KMS-11 (cell line): ENCODE results near the gene APOA4.

Experiments used
- H2AFZ ChIP-seq: fragments of 200-600 bp; sonication (generic); 2 replicates; pipeline ENCODE4 v1.6.1; 2016; ENCODE audit warnings: antibody characterized with exemption, mixed run types, low read depth
- H3K27ac ChIP-seq: fragments of 200-600 bp; sonication (generic); 2 replicates; pipeline ENCODE4 v1.6.1; 2016; ENCODE audit warnings: mild to moderate bottlenecking, mixed run types
- H3K27me3 ChIP-seq: fragments of 200-600 bp; sonication (generic); 2 replicates; pipeline ENCODE4 v1.6.1; 2017; ENCODE audit warnings: mild to moderate bottlenecking, low read depth, mixed run types, moderate library complexity; ENCODE audit not compliant: insufficient read depth
- H3K36me3 ChIP-seq: fragments of 200-600 bp; sonication (generic); 2 replicates; pipeline ENCODE4 v1.6.1; 2017; ENCODE audit warnings: mild to moderate bottlenecking, mixed run types; ENCODE audit not compliant: insufficient read depth
- H3K4me1 ChIP-seq: fragments of 200-600 bp; sonication (generic); 2 replicates; pipeline ENCODE4 v1.6.1; 2016; ENCODE audit warnings: mild to moderate bottlenecking, low read depth, mixed run types; ENCODE audit not compliant: poor library complexity, severe bottlenecking
- H3K4me2 ChIP-seq: fragments of 200-600 bp; sonication (generic); 2 replicates; pipeline ENCODE4 v1.7.0; 2016; ENCODE audit warnings: mild to moderate bottlenecking, mixed run types
- H3K4me3 ChIP-seq: fragments of 200-600 bp; sonication (generic); IDR thresholded peaks from 2 replicates; pipeline ENCODE4 v1.6.1; 2017; ENCODE audit warnings: low read depth, low read length, mixed read lengths; ENCODE audit not compliant: insufficient read depth
- H3K79me2 ChIP-seq: fragments of 200-600 bp; sonication (generic); 2 replicates; pipeline ENCODE4 v1.6.1; 2016; ENCODE audit warnings: low read depth, mixed run types; ENCODE audit not compliant: insufficient read depth
- H3K9ac ChIP-seq: fragments of 200-600 bp; sonication (generic); 2 replicates; pipeline ENCODE4 v1.6.1; 2016; ENCODE audit warnings: mild to moderate bottlenecking, mixed run types
- H4K20me1 ChIP-seq: fragments of 200-600 bp; sonication (generic); 2 replicates; pipeline ENCODE4 v1.6.1; 2016; ENCODE audit warnings: mild to moderate bottlenecking, mixed run types; ENCODE audit not compliant: insufficient read depth
- CTCF ChIP-seq: fragments of 200-600 bp; sonication (generic); conservative IDR thresholded peaks from 2 replicates; pipeline ENCODE4 v1.6.1; 2017; ENCODE audit warnings: low read depth, mild to moderate bottlenecking, antibody characterized with exemption, low read length, moderate library complexity, mixed read lengths

APOA4 gene

GRCh38 chr11:116833491-116833815, 10.3 kb upstream of the APOA4 start:
- Histone ChIP-seq H2AFZ (no peak overlapping the region), H3K4me2 (no peak overlapping the region), H3K4me3 (no peak overlapping the region), H3K4me1 (peaks cover 2% of the 10 kb centered on the region), H3K79me2 (no peaks in the 10 kb centered on the region), H3K27me3 (no peaks in the 10 kb centered on the region), H4K20me1 (no peaks in the 10 kb centered on the region), H3K9ac (no peak overlapping the region), H3K27ac (no peak overlapping the region), H3K36me3 (no peaks in the 10 kb centered on the region)
- TF ChIP-seq CTCF: no peak

- Histone ChIP-seq H3K4me3 (no peak overlapping the region), H2AFZ (no peak overlapping the region), H3K4me1 (no peaks in the 10 kb centered on the region), H4K20me1 (no peaks in the 10 kb centered on the region), H3K4me2 (no peak overlapping the region), H3K79me2 (no peaks in the 10 kb centered on the region), H3K36me3 (no peaks in the 10 kb centered on the region), H3K9ac (no peak overlapping the region), H3K27me3 (no peaks in the 10 kb centered on the region), H3K27ac (no peak overlapping the region)
- no peak for TF ChIP-seq CTCF
Measured at GRCh38 chr11:116832350-116833290, 9.5 kb upstream of the APOA4 start.

GRCh38 chr11:116831790-116832349, 8.8 kb upstream of the APOA4 start:
- no peaks in the 10 kb centered on the region for H3K27me3 ChIP-seq
- H4K20me1 ChIP-seq: no peaks in the 10 kb centered on the region
- no peak overlapping the region for H2AFZ ChIP-seq
- H3K4me3 ChIP-seq: no peak overlapping the region
- no peaks in the 10 kb centered on the region for H3K4me1 ChIP-seq
- no peak overlapping the region for H3K9ac ChIP-seq
- H3K4me2 ChIP-seq: no peak overlapping the region
- no peaks in the 10 kb centered on the region for H3K79me2 ChIP-seq
- no peak overlapping the region for H3K27ac ChIP-seq
- no peaks in the 10 kb centered on the region for H3K36me3 ChIP-seq
- no peak for TF ChIP-seq CTCF

DNA sequence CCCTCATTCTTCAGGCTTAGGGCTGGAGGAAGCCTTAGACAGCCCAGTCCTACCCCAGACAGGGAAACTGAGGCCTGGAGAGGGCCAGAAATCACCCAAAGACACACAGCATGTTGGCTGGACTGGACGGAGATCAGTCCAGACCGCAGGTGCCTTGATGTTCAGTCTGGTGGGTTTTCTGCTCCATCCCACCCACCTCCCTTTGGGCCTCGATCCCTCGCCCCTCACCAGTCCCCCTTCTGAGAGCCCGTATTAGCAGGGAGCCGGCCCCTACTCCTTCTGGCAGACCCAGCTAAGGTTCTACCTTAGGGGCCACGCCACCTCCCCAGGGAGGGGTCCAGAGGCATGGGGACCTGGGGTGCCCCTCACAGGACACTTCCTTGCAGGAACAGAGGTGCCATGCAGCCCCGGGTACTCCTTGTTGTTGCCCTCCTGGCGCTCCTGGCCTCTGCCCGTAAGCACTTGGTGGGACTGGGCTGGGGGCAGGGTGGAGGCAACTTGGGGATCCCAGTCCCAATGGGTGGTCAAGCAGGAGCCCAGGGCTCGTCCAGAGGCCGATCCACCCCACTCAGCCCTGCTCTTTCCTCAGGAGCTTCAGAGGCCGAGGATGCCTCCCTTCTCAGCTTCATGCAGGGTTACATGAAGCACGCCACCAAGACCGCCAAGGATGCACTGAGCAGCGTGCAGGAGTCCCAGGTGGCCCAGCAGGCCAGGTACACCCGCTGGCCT, 7.2 kb upstream of the APOA4 start:
- Histone ChIP-seq H3K79me2 (no peaks in the 10 kb centered on the region), H3K27me3 (no peaks in the 10 kb centered on the region), H3K4me1 (no peaks in the 10 kb centered on the region), H3K4me2 (no peak overlapping the region), H3K4me3 (no peak overlapping the region), H2AFZ (no peak overlapping the region), H3K27ac (no peak overlapping the region), H3K9ac (no peak overlapping the region), H3K36me3 (no peaks in the 10 kb centered on the region), H4K20me1 (no peaks in the 10 kb centered on the region)
- no peak for TF ChIP-seq CTCF
